GM12891 (cell line): ENCODE measurements around the gene RUNDC1.

ENCODE experiments used
- POLR2A ChIP-seq: IDR thresholded peaks from 2 replicates; pipeline ENCODE4 v1.6.1; 2011; ENCODE audit warnings: low read depth, low read length, control low read depth
- POLR2AphosphoS5 ChIP-seq: IDR thresholded peaks from 2 replicates; pipeline ENCODE4 v1.6.1; 2011; ENCODE audit warnings: low read depth, low read length, control low read depth
- POU2F2 ChIP-seq: IDR thresholded peaks from 2 replicates; pipeline ENCODE4 v1.6.1; 2011; ENCODE audit warnings: low read depth, mild to moderate bottlenecking, control low read depth, low read length, moderate library complexity
- TAF1 ChIP-seq: IDR thresholded peaks from 2 replicates; pipeline ENCODE4 v1.6.1; 2011; ENCODE audit warnings: low read depth, low read length, control low read depth

DNA sequence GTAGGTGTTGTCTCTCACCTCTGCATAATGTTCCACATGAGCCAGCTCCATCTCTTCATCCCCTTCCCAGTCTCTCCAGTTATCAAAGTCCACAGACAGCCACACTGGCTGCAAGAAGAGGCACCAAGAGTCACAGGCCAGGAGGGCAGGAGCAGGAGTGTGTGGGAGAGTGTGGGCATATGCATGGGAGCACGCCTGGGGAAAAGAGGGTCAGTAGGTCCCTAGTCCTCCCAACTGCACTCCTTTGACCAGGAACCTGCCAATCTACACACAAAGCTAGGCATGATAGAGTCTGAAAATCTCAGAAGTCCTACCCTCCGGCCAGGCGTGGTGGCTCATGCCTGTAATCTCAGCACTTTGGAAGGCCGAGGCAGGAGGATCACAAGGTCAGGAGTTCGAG lies 8.8 kb upstream of the RUNDC1 start:
- TF ChIP-seq POLR2A, result no peak
- TF ChIP-seq POLR2AphosphoS5, result no peak
- no peak for TF ChIP-seq TAF1
- no peak for TF ChIP-seq POU2F2
